ENCODE data around the gene PHF21B.
"Not testable (repeated sequence)": the region's sequence is repeated elsewhere in the genome, so short reads cannot be mapped to it uniquely, and the experiment has no call there.

PHF21B gene

DNA sequence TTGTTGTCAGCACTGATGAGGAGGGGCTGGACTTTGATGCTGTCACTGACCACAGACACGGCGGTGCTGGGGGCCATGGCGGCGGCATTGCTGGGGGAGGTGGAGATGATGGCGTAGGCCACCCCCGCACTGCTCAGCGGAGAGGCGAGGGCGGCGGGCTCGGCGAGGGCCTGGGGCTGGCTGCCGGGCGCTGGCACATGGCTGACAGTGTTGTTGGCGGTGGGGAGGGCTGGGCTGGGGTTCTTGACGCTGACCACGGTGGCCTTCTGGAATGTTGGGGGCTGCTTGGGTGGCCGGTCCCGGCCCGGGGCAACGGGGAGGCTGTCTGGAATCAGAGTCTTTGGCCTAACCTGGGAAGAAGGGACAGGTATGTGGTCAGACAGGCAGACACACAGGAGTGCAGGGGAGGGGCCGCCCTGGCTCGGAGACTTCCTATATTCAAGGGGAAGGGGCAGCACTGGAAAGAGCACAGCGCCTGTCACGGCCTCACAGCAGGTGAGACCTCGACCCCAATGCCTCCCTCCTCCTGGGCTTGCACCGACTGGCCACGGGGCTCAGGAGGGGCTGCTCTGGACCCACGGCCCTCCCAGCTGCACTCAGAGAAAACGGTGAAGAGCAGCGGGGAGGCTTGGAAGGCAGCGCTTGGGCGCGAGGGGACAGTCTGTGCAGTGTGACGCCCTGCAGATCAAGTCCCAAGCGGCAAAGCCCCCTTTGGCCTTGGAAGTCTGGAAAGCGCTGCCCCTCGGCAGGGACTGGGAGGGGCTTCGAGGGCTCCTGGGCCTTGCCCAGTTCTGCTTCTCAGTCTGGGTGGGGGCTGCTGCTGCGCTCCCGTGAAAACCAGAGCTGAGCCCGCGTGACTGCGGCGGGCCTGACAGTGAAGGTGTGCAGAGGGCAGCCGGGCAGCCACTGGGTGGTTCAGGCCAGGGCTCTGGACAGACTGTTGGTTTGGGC is 93.2 kb downstream of the PHF21B start:
- no peak for DNase-seq

DNA sequence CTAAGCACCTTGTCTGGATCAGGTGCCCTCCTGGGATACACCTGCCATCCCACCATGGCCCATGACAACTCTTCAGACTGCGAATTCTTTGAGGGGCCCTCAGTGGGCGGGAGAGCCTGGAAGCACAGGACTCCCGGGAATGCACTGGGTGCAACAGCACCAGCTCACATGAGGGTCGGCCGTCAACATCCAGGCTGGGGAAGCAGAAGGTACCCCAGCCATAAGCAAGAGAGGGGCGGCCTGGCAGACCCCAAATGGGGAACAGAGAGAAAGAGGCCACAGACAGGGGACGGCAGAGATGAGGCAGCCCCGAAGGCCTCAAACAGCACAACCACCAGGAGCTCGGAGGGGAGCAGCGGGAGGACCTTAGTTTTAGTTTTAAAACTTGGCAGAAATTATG is 94.4 kb downstream of the PHF21B start:
- DNase-seq = no peak

DNA sequence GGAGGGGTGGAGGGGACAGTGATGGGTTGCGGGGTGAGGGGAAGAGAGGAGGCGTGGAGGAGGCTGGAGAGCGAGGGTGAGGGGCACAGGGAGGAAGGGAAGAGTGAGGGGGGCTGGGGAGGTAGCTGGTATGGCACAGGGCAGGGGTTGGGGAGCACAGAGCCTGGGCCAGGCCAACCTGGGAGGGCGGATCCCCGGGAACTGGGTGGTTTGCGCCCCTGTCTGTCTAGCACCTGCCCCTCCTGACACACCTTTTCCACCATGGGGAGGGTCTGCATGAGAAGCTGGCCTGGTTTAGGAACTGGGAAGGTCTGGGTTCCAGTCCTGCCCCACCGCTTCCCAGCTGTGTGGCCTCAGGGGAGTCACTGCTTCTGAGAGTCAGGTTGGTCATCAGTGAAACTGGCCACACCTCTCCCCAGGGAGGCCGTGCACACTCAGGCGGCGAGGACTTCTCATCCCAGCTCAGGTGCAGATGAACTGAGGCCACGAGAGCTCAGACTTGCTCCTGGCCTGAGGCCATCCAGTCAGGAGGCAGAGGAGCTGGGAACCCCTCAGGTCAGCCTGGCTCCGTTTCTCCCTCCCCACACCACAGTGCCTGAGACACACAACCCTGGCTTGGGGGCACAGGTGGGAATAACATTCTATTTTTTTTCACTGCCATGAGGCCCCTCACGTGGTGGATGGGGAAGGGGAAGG is 95.6 kb downstream of the PHF21B start:
- DNase-seq = no peak

DNA sequence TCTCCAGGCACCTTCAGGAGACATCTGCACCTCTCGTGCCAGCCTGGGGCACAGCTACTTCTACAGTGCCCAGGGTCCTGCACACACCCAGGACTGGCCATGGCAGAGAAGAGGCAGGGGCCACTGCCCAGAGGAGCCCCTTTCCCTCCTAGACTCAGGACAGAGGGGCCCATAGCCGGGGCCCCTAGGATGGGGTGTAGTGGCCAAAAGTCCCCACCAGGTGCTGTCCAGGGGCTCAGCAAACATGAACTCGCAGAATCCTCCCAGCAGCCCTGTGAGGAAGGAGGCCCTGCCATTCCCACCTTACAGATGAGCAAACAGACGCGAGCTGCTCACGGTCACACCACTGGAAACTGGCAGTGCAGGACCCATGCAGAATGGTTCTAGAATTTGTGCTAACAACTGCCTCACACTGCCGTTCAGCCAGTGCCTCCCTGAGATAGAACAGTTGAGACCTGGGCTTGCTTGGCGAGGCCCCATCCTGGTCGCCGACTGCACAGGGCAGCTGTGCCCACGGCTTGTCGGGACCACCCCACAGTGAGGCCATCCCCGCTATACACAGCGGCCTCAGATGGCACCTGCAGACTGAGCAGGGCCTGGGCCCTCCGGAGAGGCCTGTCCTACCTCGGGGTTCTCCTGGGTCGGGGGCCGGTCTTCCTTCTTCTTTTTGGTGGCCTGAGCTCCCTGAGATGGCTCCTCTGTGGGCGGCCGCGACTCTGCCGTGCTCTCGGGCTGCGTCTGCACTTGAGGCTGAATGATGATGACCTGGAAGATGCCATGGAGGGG is 96.4 kb downstream of the PHF21B start:
- no peak for DNase-seq

DNA sequence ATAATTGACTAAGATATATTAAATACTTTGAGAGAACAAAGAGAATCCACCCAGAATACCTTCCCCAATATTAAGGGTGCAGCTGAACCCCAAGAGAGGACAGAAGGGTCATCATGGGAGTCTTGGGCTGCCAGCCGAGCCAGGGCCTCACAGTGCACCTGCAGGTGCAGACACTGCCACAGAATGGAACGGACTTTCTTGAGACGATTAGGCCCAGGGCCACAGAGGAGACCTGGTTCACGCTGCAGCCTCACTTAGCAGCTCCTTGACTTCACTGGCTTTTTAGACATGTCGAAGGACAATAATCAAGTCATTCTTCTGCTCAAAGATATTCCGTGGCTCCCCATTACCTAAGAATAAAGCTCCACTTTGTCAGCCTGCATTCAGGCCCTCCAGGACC is 100.6 kb downstream of the PHF21B start:
- DNase-seq = no peak

DNA sequence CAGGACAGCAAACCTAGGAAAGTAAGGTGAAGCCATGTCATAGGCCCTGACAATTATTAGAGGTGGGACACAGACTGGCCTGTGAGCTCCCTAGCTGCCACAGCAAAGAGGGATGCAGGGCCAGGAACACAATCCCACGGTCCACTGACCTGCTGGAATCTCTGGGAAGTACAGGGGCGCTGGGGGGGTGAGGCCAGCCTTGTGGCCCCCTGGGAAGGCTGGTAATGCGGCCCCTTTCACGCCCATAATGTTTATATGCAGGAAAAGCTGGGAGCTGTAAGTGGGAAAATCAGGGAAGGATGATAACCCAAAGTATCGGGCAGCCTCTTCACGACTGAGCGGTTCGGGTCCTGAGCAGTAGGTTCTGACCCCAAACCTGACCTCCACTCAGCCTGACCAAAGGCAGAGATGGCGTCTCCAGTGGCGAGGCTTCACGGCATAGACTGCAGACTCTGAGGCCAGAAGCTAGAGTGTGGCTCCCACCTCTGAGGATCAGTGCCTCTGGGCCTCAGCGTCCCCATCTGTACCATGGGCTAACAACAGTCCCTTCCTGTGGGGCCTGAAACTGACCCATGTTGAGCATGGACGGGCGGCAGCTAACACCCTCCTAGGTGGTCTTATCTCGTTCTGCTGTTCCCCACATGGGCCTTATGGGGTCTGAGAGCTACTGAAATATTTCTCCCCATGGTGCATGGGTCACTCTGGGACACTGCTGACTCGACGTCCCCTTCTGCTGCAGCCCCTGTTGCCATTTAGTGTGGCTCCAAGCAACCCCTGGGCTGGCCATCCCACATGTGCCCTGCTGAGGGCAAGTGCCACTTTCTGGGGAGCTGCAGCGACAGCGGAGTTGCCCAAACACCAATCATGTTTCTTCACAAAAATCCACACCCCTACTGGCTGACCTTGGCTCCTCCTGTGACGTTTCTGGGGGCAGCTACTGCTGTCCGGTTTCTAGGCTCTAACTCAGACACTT is 101.8 kb downstream of the PHF21B start:
- DNase-seq = no peak

DNA sequence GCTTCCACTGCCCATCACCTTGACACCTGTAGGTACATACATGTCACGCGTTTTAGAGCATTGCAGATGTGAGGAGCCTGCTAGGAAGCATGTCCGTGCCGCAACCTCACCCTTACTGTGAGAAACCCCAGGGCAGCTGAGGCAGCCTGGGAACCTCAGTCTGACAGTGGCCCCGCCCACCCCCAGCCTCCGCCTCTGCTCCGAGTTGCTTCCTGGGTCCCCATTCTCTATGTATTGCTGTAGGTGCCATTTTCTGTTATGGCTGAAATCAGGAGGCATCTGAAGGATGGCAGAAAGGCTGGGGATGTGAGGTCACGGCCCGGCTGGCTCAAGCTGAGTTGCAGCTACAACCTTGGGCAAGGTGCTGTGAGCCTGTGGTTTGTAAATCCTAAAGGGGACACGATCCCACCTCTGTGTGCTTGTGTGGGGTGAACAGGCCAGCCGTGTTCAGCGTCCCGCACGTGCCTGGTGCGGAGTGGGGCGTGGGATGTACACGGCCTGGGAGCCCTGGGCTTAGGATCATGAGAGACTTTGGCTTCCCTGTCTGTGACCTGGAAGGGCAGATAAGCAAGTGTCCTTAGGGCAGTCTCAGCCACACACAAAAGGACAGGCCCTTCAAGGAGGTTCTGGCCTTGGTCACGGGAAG is 102.7 kb downstream of the PHF21B start:
- no peak for DNase-seq

DNA sequence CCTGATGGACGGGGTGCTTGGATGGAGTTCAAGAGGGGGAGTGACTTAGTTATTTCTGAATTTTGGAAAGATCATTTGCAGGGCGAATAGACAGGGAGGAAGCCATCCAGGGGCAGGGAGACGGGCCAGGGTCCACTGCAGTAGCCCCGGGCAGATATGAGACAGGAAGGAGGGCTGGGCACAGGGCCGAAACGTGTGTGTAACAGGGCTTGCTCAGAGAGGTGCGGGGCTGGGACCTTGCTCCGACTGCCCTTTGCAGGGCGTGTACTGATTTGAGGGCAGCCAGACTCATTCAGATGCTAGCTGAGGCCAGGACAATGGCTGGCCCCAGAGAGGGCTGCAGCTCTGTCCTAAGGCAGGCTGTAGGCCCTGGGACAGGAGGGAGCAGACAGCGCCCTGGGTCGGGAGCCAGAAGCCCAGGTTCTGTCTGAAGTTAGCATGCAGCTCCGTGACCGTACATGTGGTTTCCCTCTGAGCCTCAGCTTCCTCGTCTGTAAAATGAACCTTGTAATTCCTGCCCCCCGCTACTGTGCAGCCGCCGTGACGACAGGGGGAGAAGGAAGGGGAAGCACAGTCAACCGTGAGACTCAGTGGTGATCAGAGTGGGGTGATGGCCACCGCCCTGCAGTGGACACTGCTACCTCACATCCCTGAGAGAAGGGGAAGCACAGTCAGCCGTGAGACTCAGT is 103.4 kb downstream of the PHF21B start:
- DNase-seq = no peak

DNA sequence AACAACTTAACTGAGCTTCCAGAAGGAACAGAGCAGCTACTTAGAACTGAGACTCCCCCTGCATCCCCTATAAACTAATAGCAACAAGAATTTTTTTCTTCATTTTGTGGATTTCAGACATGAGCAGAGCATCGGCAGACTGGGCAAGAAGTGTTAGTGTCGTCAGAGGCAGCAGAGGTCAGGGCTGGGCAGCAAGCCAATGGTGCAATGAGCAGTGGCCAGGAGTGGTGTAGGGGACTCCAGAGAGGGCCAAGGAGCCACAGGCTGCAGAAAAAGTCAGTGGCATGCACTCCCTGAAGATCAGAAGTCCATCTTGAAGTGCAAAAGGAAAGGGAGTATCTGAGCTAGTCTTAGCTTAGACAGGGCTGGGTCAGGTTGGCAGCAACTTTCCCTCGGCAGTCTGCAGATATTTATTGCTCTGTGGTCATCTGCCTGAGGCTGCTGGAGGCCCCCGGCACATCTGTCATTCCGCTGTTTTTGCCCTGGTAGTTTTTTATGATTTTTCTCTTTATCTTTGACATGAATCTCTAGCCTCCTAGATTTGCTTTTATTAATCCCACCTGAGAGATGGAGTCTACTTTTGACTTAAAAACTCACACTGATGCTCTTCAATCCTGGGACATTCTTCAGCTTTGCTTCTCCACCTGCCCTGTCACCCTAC is 105.2 kb downstream of the PHF21B start:
- DNase-seq = not testable (repeated sequence)

DNA sequence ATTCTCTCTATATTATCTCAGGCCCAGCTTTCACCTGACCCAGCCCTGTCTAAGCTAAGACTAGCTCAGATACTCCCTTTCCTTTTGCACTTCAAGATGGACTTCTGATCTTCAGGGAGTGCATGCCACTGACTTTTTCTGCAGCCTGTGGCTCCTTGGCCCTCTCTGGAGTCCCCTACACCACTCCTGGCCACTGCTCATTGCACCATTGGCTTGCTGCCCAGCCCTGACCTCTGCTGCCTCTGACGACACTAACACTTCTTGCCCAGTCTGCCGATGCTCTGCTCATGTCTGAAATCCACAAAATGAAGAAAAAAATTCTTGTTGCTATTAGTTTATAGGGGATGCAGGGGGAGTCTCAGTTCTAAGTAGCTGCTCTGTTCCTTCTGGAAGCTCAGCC is 106.6 kb downstream of the PHF21B start:
- not testable (repeated sequence) for DNase-seq

DNA sequence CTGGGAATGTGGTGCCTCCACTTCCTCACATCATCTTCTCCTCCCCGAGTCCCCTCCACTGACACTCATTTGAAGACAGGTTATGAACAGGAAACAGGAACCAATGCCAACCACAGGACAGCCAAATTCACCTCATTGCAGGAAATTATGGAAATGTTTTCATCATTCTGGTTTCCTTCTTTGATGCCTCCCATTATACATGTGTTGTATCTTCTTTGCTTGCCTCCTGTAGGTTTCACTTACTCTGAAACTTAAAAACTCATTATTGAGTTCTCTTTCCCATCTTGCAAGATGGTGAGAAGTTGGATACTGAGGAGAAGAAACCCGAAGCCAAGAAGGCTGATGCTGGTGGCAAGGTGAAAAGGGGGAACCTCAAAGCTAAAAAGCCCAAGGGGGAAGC is 108.5 kb downstream of the PHF21B start:
- no peak for DNase-seq

DNA sequence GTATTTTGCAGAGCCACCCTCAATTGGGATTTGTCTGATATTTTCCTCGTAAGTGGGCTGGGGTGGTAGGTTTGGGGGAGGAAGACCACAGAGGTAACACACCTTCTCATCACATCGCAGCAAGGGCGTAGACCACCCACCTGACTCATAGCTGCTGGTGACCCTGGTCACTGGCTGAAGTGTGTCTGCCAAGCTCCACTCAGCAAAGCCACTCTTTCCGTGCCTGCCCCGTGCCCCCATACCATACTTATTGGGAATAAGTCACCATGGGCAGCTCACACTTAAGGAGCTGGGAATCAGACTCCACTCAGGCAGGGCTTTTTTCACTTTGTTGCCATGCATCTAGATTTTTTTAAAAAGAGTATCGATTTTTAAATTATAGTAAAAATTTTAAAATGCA is 111.6 kb downstream of the PHF21B start:
- DNase-seq = no peak

DNA sequence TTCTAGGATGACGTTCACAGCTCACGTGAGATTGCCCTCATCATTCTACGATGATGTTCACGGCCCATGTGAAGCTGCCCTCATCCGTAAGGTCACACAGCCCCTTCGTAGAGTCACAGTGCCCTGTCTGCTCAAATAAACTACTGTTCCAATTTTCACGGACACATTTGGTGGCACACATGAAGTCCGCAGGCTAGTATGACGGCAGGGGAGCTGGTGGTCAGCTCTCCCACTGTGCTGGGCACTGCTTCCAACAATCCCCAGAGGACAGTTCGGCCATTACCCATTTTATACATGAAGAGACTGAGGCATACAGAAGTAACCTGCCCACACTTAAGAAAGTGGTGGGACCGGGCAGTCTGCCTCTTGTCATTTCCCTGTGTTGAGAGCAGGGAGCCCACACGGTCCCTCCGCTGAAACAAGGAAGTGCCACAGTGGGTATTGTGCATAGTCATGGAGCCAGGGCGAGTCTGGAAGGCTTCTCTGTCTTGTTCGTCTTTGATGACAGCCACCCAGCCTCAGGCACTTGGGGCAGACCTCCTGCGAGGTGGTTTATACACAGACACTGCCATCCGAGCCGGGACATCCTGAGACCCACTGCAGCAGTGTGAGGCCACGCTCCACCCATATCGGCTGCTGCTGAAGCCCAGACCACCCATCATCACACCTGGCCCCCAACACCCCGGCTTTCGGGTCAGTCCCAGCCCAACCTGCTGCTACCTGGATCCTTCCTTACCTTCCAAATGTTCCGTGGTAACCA is 114.3 kb downstream of the PHF21B start:
- no peak for DNase-seq

DNA sequence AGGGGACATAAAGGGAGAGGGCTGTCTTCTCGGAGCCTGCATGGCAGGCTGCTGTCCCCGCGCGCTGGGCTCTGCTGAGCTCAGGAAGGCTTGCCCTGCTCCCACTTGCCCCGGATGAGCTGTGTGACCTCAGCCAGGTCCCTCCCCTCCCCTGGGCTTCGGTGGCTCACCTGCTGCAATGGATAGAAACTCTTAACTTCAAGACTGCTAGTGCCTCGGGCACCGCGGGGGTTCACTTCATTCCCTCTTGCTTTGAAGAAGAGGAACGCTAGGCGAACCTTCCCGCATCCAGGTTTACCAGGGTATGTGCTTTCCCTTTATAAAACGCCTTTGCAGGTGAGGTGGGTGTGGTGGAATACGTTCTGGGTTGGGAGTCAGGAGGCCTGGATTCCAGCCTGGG is 115.0 kb downstream of the PHF21B start:
- no peak for DNase-seq

DNA sequence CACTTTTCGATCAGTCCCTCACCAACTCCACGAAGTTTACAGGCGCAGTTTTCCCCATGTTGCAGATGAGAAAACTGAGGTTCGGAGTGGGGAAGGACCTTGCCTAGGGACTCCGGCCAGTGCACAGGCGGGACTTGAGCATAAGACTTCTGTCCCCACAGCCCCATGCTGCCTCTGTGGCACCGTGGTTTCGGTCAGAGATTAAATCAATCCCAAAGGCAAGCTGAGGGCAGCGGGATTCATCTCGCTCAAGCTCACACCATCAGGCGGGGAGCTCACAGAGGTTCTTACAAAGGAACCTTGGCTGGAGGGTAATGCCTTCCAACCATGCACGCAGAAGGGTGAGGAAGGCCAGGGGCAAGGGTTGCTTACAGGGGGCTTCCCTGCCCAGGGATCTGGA is 115.5 kb downstream of the PHF21B start:
- no peak for DNase-seq

DNA sequence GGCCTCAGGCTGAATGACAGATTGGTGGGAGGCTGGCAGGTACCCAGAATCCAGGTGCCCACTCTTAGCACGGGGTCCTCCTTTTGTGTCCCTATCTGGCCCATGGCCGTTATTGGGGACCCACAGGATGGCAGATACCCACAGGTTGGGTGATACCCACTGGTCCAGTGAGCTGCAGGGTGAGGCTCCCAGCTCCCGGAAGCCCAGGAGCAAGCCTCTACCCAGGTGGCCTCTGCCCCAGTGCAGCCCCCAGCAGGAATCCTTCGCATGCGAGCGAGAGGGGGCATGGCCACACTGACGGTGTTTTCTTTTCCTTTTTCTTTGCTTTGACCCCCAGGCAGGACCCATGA is 116.1 kb downstream of the PHF21B start:
- no peak for DNase-seq

DNA sequence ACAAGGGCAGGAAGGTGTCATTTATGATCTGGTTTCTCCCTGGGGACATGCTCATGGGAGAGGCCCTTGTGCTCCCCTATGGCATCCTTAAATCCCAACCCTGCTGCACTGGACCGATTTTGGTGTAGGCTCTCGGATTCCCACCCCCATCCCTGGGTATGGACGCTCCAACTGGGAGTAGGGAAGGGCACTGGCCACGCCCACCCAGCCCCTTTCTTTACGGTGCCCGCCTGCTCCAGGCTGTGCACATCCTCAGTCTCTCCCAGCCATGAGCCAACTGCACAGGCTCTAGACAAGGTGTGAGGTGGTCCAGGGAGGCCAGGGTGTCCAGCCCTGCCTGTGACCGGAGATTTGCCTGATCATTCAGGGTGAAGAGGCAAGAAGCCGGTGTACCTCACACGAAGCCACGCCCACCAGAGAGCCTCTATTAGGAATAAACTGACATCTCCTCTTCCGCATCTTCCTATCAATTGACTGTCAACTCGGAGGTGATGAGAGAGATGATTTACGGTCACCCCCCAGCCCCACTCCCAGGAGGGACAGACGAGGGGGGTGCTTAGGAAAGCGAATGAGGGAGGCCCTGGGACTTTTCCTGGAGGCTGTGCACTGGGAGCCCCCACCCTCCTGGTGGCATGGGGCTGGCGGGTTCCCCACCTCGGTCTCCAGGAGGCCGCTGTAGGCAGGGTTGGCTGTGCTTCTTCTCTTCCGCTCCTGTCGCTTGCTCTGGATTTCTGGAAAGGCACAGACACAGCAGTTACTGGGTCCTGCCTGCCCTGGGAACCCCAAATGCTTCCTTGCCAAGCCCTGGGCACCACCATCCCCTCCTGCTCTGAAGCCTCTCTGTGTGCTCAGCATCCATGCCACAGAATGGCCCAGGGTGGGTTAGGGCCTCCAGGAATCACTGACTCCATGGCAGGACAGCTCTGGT is 116.7 kb downstream of the PHF21B start:
- DNase-seq = no peak

DNA sequence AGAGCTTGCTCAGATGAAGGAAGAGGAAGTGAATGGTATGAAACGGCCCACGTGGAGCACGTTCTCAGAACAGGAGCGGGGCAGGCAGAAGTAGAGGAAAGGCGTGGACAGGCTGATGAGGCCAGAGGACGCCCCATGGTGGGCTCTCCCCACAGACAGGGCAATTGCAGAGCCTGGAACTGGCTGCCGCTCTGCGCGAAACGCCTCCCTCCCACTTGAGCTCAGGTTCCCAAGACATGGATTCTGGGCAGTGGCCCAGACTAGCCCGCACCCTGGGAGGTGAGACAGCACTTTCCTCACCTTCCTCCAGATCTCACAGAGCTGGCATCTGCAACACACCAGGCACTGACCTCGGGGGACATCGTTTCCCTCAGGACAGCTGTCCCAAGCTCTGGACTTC is 117.6 kb downstream of the PHF21B start:
- DNase-seq = no peak

DNA sequence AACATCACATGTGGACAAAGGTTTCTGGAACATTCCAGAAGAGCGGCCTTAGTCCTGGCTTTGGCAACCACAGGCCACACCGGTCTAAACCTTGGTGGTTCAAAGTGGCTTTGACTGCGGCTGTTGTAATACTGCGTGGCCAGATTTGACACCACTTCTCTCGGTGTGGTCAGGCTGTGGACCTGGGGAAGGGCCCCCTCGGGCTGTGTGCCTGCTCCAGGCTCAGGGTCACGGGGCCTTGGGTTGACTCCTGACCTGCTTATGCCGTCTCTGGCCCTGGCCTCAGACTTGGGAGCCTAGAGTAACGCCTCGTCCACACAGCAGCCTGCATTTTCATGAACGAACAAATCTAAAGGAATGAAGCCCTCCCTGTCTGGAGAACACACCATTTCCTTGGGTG is 118.0 kb downstream of the PHF21B start:
- no peak for DNase-seq

All from NCI-H187 (cell line).